GM12892 (cell line): Measurements from ENCODE around the gene PLEKHB2.

ENCODE experiments used
- POLR2A ChIP-seq: IDR thresholded peaks from 2 replicates; pipeline ENCODE4 v1.6.1; 2011; ENCODE audit warnings: low read depth, low read length, control low read depth
- POLR2AphosphoS5 ChIP-seq: IDR thresholded peaks from 2 replicates; pipeline ENCODE4 v1.6.1; 2011; ENCODE audit warnings: low read depth, low read length, control low read depth
- TAF1 ChIP-seq: IDR thresholded peaks from 2 replicates; pipeline ENCODE4 v1.6.1; 2011; ENCODE audit warnings: low read depth, mild to moderate bottlenecking, control low read depth, low read length, borderline replicate concordance

DNA sequence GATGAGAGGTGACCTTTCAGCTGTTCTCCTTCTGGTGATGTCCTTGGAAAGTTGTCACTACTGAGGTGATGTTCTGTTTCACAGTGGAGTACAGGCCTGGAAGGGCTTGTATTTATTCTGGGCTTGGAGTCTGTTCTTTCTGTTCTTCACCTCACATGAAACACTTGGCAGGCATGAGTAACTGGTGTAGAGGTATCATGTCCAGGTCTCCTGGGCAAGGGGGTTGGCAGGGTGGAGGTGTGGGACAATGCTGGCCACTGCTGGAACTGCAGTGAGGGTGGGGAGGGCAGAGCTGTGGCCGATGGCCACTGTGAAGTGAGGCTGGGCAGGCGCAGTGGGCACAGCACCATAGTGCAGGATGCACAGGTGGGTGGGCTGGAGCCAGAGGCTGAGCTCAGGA lies 35.4 kb downstream of the PLEKHB2 start:
- TF ChIP-seq POLR2A (no peak), POLR2AphosphoS5 (no peak), TAF1 (no peak)
